Small intestine (tissue), 16 donors: ENCODE measurements around the gene NAA15. TPM values are rescaled to one million over a fixed set of nuclear protein-coding genes. Genes with fewer than 3 reads are reported as not detected.
"Not testable (repeated sequence)": the region's sequence is repeated elsewhere in the genome, so short reads cannot be mapped to it uniquely, and the experiment has no call there.

Experiments used
- DNase-seq, 2 donors: peaks; one replicate each; pipeline versions ENCODE4 v3.0.0 to v3.0.0-alpha.2; 2013
- FAIRE-seq: peaks from 2 replicates; lab custom pipeline; 2012; peaks lifted over from hg19 to GRCh38; lab: Jason Lieb, UNC
- H3K27ac ChIP-seq, 3 donors: one replicate each; pipeline ENCODE4 v1.5.1; 2013; ENCODE audit warnings: low read length in 2 of 3, mild to moderate bottlenecking in 2 of 3, control low read depth in 1 of 3, inconsistent platforms in 1 of 3, low read depth in 1 of 3, moderate library complexity in 1 of 3
- H3K27me3 ChIP-seq, 3 donors: one replicate each; pipeline ENCODE4 v1.6.1; 2013; ENCODE audit warnings: low read length in 3 of 3, inconsistent platforms in 1 of 3; ENCODE audit not compliant: control insufficient read depth in 3 of 3, insufficient read depth in 3 of 3
- H3K36me3 ChIP-seq, 3 donors: one replicate each; pipeline ENCODE4 v1.6.1; 2013; ENCODE audit warnings: low read length in 3 of 3, inconsistent platforms in 1 of 3, low read depth in 1 of 3, mild to moderate bottlenecking in 1 of 3, moderate library complexity in 1 of 3; ENCODE audit not compliant: control insufficient read depth in 3 of 3, insufficient read depth in 2 of 3
- H3K4me1 ChIP-seq, 3 donors: one replicate each; pipeline ENCODE4 v1.6.1; 2013; ENCODE audit warnings: low read length in 2 of 3, inconsistent platforms in 1 of 3, low read depth in 1 of 3, mild to moderate bottlenecking in 1 of 3, moderate library complexity in 1 of 3; ENCODE audit not compliant: control insufficient read depth in 3 of 3, insufficient read depth in 2 of 3
- H3K4me3 ChIP-seq, 3 donors: one replicate each; pipeline ENCODE4 v1.5.1; 2013; ENCODE audit warnings: low read length in 3 of 3, control low read depth in 1 of 3, inconsistent platforms in 1 of 3, low read depth in 1 of 3, mild to moderate bottlenecking in 1 of 3, moderate library complexity in 1 of 3
- H3K9me3 ChIP-seq, 2 donors: one replicate each; pipeline ENCODE4 v1.6.1; 2013; ENCODE audit warnings: low read depth in 1 of 2, low read length in 1 of 2; ENCODE audit not compliant: control insufficient read depth in 2 of 2, insufficient read depth in 1 of 2
- WGBS, 3 donors: extraction: QIAGEN DNeasy Blood & Tissue Kit; methylation state at CpG; one replicate each; pipeline ENCODE4 v1.1.7; 2013; 5-methylcytosine and 5-hydroxymethylcytosine counted together
- long read RNA-seq, 10 donors: transcript quantifications; one replicate each; lab custom pipeline, GENCODE V29; 2026
- polyA plus RNA-seq, 4 donors: library from polyadenylated mRNA; stranded (reverse) in 3 of 4; unstranded in 1 of 4; fragments of 200-250 nt in 3 of 4; fragments of 120-200 nt in 1 of 4; gene quantifications; one replicate each; pipeline versions ENCODE4 v1.2.1 to v1.2.3, GENCODE V29; 2013
- donor health status: healthy with polysubstance abuse.
- donor health status: control.
- donor health status: control.
- donor health status: Bipolar disorder and iron deficiency.
- donor health status: healthy.

NAA15 gene
- polyA plus RNA-seq: 10 to 100 TPM in 1 of 4 donors, 1 to 10 TPM in 3; 5.4 to 20.9 (median 8.6) TPM
- long read RNA-seq, donor 1, partial matches to known transcripts: 29 of 35 reads
- long read RNA-seq, donor 1, other reads (novel, unspliced or antisense): 6 of 35 reads
- long read RNA-seq, donor 2, full-length matches to known transcripts: 1 of 8 reads
- long read RNA-seq, donor 2, partial matches to known transcripts: 7 of 8 reads
- long read RNA-seq, donor 2, other reads (novel, unspliced or antisense): 0 of 8 reads
- long read RNA-seq, donor 3, partial matches to known transcripts: 0 of 6 reads
- long read RNA-seq, donor 3, other reads (novel, unspliced or antisense): 6 of 6 reads
- long read RNA-seq, donor 4, full-length matches to known transcripts: 1 of 1 reads
- long read RNA-seq, donor 4, partial matches to known transcripts: 0 of 1 reads
- long read RNA-seq, donor 4, other reads (novel, unspliced or antisense): 0 of 1 reads
- long read RNA-seq, donor 5: 0 reads
- long read RNA-seq, donor 6, partial matches to known transcripts: 9 of 9 reads
- long read RNA-seq, donor 6, other reads (novel, unspliced or antisense): 0 of 9 reads
- long read RNA-seq, donor 7, full-length matches to known transcripts: 1 of 6 reads
- long read RNA-seq, donor 7, partial matches to known transcripts: 5 of 6 reads
- long read RNA-seq, donor 7, other reads (novel, unspliced or antisense): 0 of 6 reads
- long read RNA-seq, donor 8: 0 reads
- long read RNA-seq, donor 9: 0 reads
- long read RNA-seq, donor 10, partial matches to known transcripts: 26 of 26 reads
- long read RNA-seq, donor 10, other reads (novel, unspliced or antisense): 0 of 26 reads

DNA sequence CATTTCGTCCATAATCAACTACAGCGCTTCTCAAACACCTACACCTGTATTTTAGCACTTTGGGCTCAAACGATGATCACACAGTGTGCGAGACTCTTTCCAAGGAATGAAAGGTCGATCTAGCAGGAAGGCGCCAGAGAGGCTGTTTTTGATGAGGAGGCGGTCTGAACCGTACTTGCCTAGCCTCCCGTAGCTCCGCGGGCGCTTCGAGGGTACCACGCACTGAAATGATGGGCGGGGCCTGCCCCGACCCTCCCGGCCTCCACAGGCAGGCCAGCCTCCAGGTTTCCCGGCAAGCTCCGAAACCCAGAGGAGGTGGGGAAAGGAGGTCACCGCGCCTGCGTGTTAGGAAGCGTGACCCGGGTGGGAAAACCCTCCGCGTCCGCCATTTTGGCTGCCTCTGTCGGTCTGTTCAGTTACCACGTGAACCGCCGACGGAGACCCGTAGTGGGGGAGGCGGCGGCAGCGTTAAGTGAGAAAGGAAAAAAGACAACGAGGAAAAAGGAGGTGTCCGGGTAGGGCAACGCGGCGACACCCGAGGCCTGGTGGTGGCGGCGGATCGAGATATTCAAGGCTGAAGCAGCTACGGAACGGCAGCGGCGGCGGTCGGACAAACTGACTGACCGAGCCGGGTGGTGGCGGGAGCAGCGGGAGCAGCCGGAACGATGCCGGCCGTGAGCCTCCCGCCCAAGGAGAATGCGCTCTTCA lies at the start of gene NAA15:
NAA15 (plus strand) TSS at position 393 of the 708 bp plus-strand sequence; CDS start at position 666, 273 bp downstream.
- FAIRE-seq: no peak
- H3K27ac ChIP-seq: peak within 1 kb of the TSS; percentile 92 to 98 (median 95)
- peak within 1 kb of the TSS; percentile 87 to 100 (median 87) for H3K4me3 ChIP-seq

DNA sequence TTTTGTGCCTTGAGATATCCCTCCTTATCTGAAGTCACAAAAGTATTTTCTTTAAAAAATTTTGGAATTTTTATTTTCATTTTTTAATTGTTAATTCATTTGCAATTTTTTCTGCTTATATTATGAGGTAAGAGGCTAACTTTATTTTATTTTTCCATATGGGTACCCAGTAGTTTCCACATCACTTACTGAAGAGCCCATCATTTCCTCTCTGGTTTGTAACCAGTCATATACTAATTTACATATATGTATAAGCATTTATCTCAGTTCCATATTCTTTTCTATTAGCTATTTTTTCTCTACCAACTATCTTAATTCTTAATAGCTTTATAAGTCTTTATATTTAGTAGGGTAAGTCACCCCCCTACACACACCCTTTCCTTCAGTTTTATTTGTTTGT lies 48.3 kb upstream of the NAA15 start:
- Histone ChIP-seq H3K27ac (no peak overlapping the region), H3K36me3 (no peaks in the 10 kb centered on the region), H3K4me1 (no peaks in the 10 kb centered on the region), H3K4me3 (no peak overlapping the region), H3K27me3 (no peaks in the 10 kb centered on the region), H3K9me3 (no peaks in the 10 kb centered on the region)
- FAIRE-seq (no peak), DNase-seq (no peak)

More for the DNA sequence above, at the start of gene NAA15:
- DNase-seq: peak; percentile 99
- no peaks in the 10 kb centered on the region for H3K27me3 ChIP-seq
- H3K9me3 ChIP-seq: peaks cover 0 to 3% of the 10 kb centered on the region in 2 donors
- 0% methylated on average over 60 to 61 of the region's 61 CpGs for WGBS, 3 donors
- H3K4me1 ChIP-seq: peaks cover 0 to 4% (median 4%) of the 10 kb centered on the region in 3 donors
- peaks cover 0 to 14% (median 0%) of the 10 kb centered on the region in 3 donors for H3K36me3 ChIP-seq

DNA sequence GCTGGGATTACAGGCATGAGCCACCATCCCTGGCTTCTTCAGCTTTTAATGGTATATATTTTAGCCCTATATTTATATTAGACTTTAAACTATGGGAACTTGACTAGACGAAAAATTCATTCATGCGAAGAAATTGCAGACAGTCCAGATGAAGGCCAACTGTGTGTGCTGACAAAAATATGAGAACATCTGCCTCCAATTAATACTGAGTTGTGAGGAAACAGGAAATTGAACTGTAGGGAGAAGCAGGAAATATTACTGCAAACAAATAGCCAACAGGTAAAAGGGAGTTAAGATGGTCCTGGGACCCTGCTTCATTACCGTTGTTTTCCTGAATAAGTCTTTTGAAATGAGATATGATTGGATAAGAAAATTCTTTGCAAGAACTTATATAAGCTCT lies 47.6 kb upstream of the NAA15 start:
- Histone ChIP-seq H3K9me3 (no peaks in the 10 kb centered on the region), H3K27ac (no peak overlapping the region), H3K4me3 (no peak overlapping the region), H3K36me3 (no peaks in the 10 kb centered on the region), H3K27me3 (no peaks in the 10 kb centered on the region), H3K4me1 (no peaks in the 10 kb centered on the region)
- DNase-seq (no peak), FAIRE-seq (no peak)
- 87 to 88% (median 88%) methylated on average over 3 of the region's 3 CpGs for whole genome bisulfite sequencing, 3 donors

DNA sequence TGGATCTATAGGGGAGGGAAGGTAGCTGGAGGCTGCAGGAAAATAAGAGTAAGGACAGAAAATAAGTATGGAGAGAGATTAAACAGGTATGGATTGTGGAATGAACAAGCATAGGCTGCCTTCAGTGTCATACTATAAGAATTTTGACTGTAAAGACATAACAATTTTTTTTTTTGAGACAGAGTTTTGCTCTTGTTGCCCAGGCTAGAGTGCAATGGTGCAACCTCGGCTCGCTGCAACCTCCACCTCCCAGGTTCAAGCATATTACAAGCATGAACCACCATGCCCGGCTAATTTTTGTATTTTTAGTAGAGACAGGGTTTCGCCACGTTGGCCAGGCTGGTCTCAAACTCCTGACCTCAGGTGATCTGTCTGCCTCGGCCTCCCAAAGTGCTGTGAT lies 45.7 kb upstream of the NAA15 start:
- FAIRE-seq, H3K27me3 ChIP-seq: not testable (repeated sequence)
- 88 to 93% (median 92%) methylated on average over 6 of the region's 6 CpGs for WGBS, 3 donors

DNA sequence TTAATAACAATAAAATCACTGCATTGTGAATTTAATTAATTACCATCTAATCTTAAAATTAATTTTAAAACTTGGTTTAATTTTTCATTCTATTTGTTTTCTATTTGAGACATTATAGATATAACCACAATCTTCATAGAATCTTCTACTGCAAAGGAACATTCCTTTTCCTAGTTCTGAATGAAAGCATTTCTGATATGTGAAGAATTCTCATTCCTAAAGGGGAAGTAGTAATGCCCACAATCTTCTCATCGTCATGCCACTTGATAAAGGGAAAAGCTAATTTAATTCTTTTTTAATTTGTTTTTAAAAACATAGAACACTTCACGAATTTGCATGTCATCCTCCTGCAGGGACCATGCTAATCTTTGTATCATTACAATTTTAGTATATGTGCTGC lies 45.0 kb upstream of the NAA15 start:
- Histone ChIP-seq H3K27ac (no peak overlapping the region), H3K4me3 (no peak overlapping the region), H3K36me3 (no peaks in the 10 kb centered on the region), H3K4me1 (no peaks in the 10 kb centered on the region), H3K9me3 (no peaks in the 10 kb centered on the region), H3K27me3 (no peaks in the 10 kb centered on the region)
- 64 to 80% (median 74%) methylated on average over 2 of the region's 2 CpGs for WGBS, 3 donors
- DNase-seq (no peak), FAIRE-seq (peak; percentile 39)

More for the DNA sequence above, 45.7 kb upstream of the NAA15 start:
- H3K27ac ChIP-seq, H3K4me3 ChIP-seq, H3K36me3 ChIP-seq, H3K9me3 ChIP-seq, H3K4me1 ChIP-seq, DNase-seq: not testable (repeated sequence)

DNA sequence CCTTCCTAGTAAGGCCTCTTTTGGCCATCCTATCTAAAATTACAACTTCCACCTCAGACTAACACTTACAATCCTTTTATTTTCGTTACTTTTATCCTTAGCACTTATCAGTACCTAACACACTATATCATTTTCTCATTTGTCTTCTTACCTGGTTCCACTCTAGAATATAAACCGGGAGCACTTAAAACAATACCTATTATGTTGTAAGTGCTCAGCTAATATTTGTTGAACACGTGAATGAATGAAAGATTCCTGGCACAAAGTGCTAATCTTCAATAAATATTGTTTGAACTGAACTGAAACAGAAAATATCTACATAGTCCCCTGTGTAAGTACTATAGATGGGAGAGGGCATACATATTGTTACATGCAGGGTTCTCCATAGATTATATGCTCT lies 35.7 kb upstream of the NAA15 start:
- Histone ChIP-seq H3K27ac (no peak overlapping the region), H3K27me3 (no peaks in the 10 kb centered on the region), H3K9me3 (no peaks in the 10 kb centered on the region), H3K4me3 (no peak overlapping the region), H3K36me3 (no peaks in the 10 kb centered on the region), H3K4me1 (no peaks in the 10 kb centered on the region)
- no peak for DNase-seq
- WGBS, 3 donors: 51 to 58% (median 55%) methylated on average over 3 of the region's 3 CpGs
- FAIRE-seq: no peak

DNA sequence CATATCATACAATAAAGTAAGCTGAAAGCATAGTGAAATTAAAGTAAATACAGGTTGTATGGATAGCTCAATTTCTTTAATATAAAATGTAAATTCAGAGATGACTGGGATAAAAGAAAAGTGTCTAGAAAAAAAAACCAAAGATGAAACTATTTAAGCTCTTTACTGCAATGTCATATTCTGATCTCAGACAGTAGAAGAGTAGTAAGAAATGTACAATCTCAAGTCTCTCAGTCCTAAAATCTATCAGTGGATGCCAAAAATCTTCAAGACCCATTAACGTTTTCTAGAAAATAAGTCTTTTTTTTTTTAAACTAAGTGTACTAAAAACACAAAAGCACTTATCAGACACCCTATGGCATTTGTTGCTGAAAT lies 35.1 kb upstream of the NAA15 start:
- 2 to 15% (median 6%) methylated on average over 1 of the region's 1 CpG for WGBS, 3 donors
- peak overlapping the region in 1 of 3 donors; percentile 30 for H3K4me3 ChIP-seq
- H3K27ac ChIP-seq: peak overlapping the region in 1 of 3 donors; percentile 60

More for the DNA sequence above, 35.1 kb upstream of the NAA15 start:
- FAIRE-seq (no peak), DNase-seq (no peak)
- Histone ChIP-seq H3K4me1 (no peaks in the 10 kb centered on the region), H3K9me3 (no peaks in the 10 kb centered on the region), H3K36me3 (no peaks in the 10 kb centered on the region), H3K27me3 (no peaks in the 10 kb centered on the region)
